Loucy (cell line): ENCODE data around the gene RPS28.
A peak's percentile ranks its signal among the peaks of the same experiment; 100 is the strongest.

Experiments
- H2AFZ ChIP-seq: fragments of 200-600 bp; sonication (generic); 2 replicates; pipeline ENCODE4 v1.6.0; 2016; ENCODE audit warnings: antibody characterized with exemption, mild to moderate bottlenecking, low read length, moderate library complexity
- H3F3A ChIP-seq: fragments of 200-600 bp; 2 replicates; pipeline ENCODE4 v1.6.0; 2016; ENCODE audit warnings: antibody characterized with exemption, low read depth, mild to moderate bottlenecking
- H3K27me3 ChIP-seq: fragments of 200-600 bp; sonication (generic); 2 replicates; pipeline ENCODE4 v1.6.1; 2014; ENCODE audit warnings: low read length, mild to moderate bottlenecking; ENCODE audit not compliant: insufficient read depth, poor library complexity, severe bottlenecking
- H3K36me3 ChIP-seq: fragments of 200-600 bp; sonication (generic); 2 replicates; pipeline ENCODE4 v1.6.1; 2016; ENCODE audit warnings: low read length; ENCODE audit not compliant: insufficient read depth
- H3K4me1 ChIP-seq: fragments of 200-600 bp; sonication (generic); 2 replicates; pipeline ENCODE4 v1.5.1; 2014; ENCODE audit warnings: low read length, mild to moderate bottlenecking; ENCODE audit not compliant: insufficient read depth, poor library complexity, severe bottlenecking
- H3K4me2 ChIP-seq: fragments of 200-600 bp; sonication (generic); 2 replicates; pipeline ENCODE4 v1.6.0; 2014; ENCODE audit warnings: antibody characterized with exemption, low read length, low read depth, mild to moderate bottlenecking; ENCODE audit not compliant: poor library complexity, severe bottlenecking
- H3K4me3 ChIP-seq: fragments of 200-600 bp; sonication (generic); 2 replicates; pipeline ENCODE4 v1.5.1; 2014; ENCODE audit warnings: low read length, mild to moderate bottlenecking, mixed read lengths; ENCODE audit not compliant: poor library complexity, severe bottlenecking
- H3K79me2 ChIP-seq: fragments of 200-600 bp; sonication (generic); 2 replicates; pipeline ENCODE4 v1.6.1; 2014; ENCODE audit warnings: low read length; ENCODE audit not compliant: insufficient read depth
- H3K9ac ChIP-seq: fragments of 200-600 bp; sonication (generic); 2 replicates; pipeline ENCODE4 v1.6.0; 2014; ENCODE audit warnings: mild to moderate bottlenecking, low read depth, low read length, moderate library complexity; ENCODE audit not compliant: poor library complexity, severe bottlenecking
- H3K9me2 ChIP-seq: fragments of 200-600 bp; sonication (generic); replicated peaks from 2 replicates; pipeline ENCODE4 v1.6.1; 2016; ENCODE audit warnings: low read depth, low read length, mixed read lengths
- H3K9me3 ChIP-seq: fragments of 200-600 bp; sonication (generic); 2 replicates; pipeline ENCODE4 v1.6.1; 2014; ENCODE audit warnings: mild to moderate bottlenecking, antibody characterized with exemption, low read length, low read depth; ENCODE audit not compliant: insufficient read depth
- H4K20me1 ChIP-seq: fragments of 200-600 bp; sonication (generic); 2 replicates; pipeline ENCODE4 v1.6.0; 2014; ENCODE audit warnings: antibody characterized with exemption, low read length, mild to moderate bottlenecking; ENCODE audit not compliant: insufficient read depth, poor library complexity, severe bottlenecking
- CTCF ChIP-seq: fragments of 200-600 bp; sonication (generic); conservative IDR thresholded peaks from 2 replicates; pipeline ENCODE4 v1.5.1; 2014; ENCODE audit warnings: mild to moderate bottlenecking, antibody characterized with exemption, low read length
- EZH2phosphoT487 ChIP-seq: fragments of 200-600 bp; IDR thresholded peaks from 2 replicates; pipeline ENCODE4 v1.6.1; 2018; ENCODE audit warnings: antibody characterized with exemption, mild to moderate bottlenecking, moderate library complexity, borderline replicate concordance

RPS28 gene

GRCh38 chr19:8320564-8321066 lies 681 bp upstream of the RPS28 start:
- H3K9me2 ChIP-seq, result no peaks in the 10 kb centered on the region
- H3K27me3 ChIP-seq, result no peaks in the 10 kb centered on the region
- peaks cover 27% of the 10 kb centered on the region for H4K20me1 ChIP-seq
- H3K9ac ChIP-seq, result peak overlapping the region; percentile 99
- H3F3A ChIP-seq, result no peaks in the 10 kb centered on the region
- no peak for TF ChIP-seq CTCF
- H3K4me2 ChIP-seq, result peak overlapping the region; percentile 82
- no peaks in the 10 kb centered on the region for H3K36me3 ChIP-seq
- peaks cover 47% of the 10 kb centered on the region for H3K79me2 ChIP-seq
- peak overlapping the region; percentile 37; the same call in 1 of the 2 replicates for H2AFZ ChIP-seq
- H3K9me3 ChIP-seq, result no peaks in the 10 kb centered on the region
- H3K4me3 ChIP-seq, result peak overlapping the region; percentile 94
- H3K4me1 ChIP-seq, result peaks cover 40% of the 10 kb centered on the region

- Histone ChIP-seq H3K4me3 (peak overlapping the region; percentile 94), H3K27me3 (no peaks in the 10 kb centered on the region), H2AFZ (no peak overlapping the region), H3K9me2 (no peaks in the 10 kb centered on the region), H3K9ac (peak overlapping the region; percentile 99), H3K4me1 (peaks cover 33% of the 10 kb centered on the region), H3K9me3 (no peaks in the 10 kb centered on the region), H3K36me3 (no peaks in the 10 kb centered on the region), H3F3A (no peaks in the 10 kb centered on the region), H4K20me1 (peaks cover 27% of the 10 kb centered on the region), H3K4me2 (peak overlapping the region; percentile 97), H3K79me2 (peaks cover 47% of the 10 kb centered on the region)
- TF ChIP-seq CTCF (no peak), EZH2phosphoT487 (no peak)
These were observed 816 bp downstream of the RPS28 start for GRCh38 chr19:8321986-8322637.

- H3K36me3 ChIP-seq, result no peaks in the 10 kb centered on the region
- H4K20me1 ChIP-seq, result peaks cover 27% of the 10 kb centered on the region
- H3K79me2 ChIP-seq, result peaks cover 47% of the 10 kb centered on the region
- peak overlapping the region; percentile 97 for H3K4me2 ChIP-seq
- H3K9me2 ChIP-seq, result no peaks in the 10 kb centered on the region
- no peak overlapping the region for H2AFZ ChIP-seq
- peak overlapping the region; percentile 94 for H3K4me3 ChIP-seq
- no peak for TF ChIP-seq CTCF
- no peak for TF ChIP-seq EZH2phosphoT487
- no peaks in the 10 kb centered on the region for H3F3A ChIP-seq
- H3K4me1 ChIP-seq, result peaks cover 33% of the 10 kb centered on the region
- peak overlapping the region; percentile 99 for H3K9ac ChIP-seq
- no peaks in the 10 kb centered on the region for H3K9me3 ChIP-seq
- H3K27me3 ChIP-seq, result no peaks in the 10 kb centered on the region
These were observed 1.3 kb downstream of the RPS28 start for GRCh38 chr19:8322638-8322997.
